Measurements from ENCODE around the gene CREB5.

Gene CREB5

GRCh38 chr7:28435732-28436378, 23.5 kb downstream of the CREB5 start:
- DNase-seq: no peak

- DNase-seq: no peak
Measured at GRCh38 chr7:28440055-28440601, 27.8 kb downstream of the CREB5 start.

- no peak for DNase-seq
Measured at GRCh38 chr7:28442540-28443420, 30.5 kb downstream of the CREB5 start.

- DNase-seq: no peak
Measured at GRCh38 chr7:28446131-28446530, 33.8 kb downstream of the CREB5 start.

- DNase-seq: no peak
Measured at GRCh38 chr7:28447071-28447470, 34.8 kb downstream of the CREB5 start.

GRCh38 chr7:28448708-28449107, 36.4 kb downstream of the CREB5 start:
- DNase-seq: no peak

- DNase-seq: no peak
Measured at GRCh38 chr7:28452681-28453080, 40.4 kb downstream of the CREB5 start.

GRCh38 chr7:28455486-28455885, 43.2 kb downstream of the CREB5 start:
- no peak for DNase-seq

GRCh38 chr7:28456044-28456443, 43.7 kb downstream of the CREB5 start:
- no peak for DNase-seq

GRCh38 chr7:28458732-28459131, 46.4 kb downstream of the CREB5 start:
- no peak for DNase-seq

GRCh38 chr7:28459306-28459705, 47.0 kb downstream of the CREB5 start:
- DNase-seq: no peak

- DNase-seq: no peak
Measured at GRCh38 chr7:28465697-28466096, 53.4 kb downstream of the CREB5 start.

- no peak for DNase-seq
Measured at GRCh38 chr7:28466341-28466740, 54.0 kb downstream of the CREB5 start.

- DNase-seq: no peak
Measured at GRCh38 chr7:28466885-28467284, 54.6 kb downstream of the CREB5 start.

GRCh38 chr7:28469562-28469961, 57.2 kb downstream of the CREB5 start:
- no peak for DNase-seq

GRCh38 chr7:28470344-28470743, 58.0 kb downstream of the CREB5 start:
- no peak for DNase-seq

GRCh38 chr7:28472332-28472731, 60.0 kb downstream of the CREB5 start:
- no peak for DNase-seq

GRCh38 chr7:28473571-28474281, 61.4 kb downstream of the CREB5 start:
- no peak for DNase-seq

- DNase-seq: no peak
Measured at GRCh38 chr7:28474282-28474638, 61.9 kb downstream of the CREB5 start.

GRCh38 chr7:28474640-28475039, 62.3 kb downstream of the CREB5 start:
- DNase-seq: no peak

GRCh38 chr7:28477041-28477442, 64.7 kb downstream of the CREB5 start:
- no peak for DNase-seq

GRCh38 chr7:28478656-28479055, 66.3 kb downstream of the CREB5 start:
- DNase-seq: no peak

GRCh38 chr7:28479507-28479947, 67.2 kb downstream of the CREB5 start:
- no peak for DNase-seq
